NCI-H1048 (cell line): ENCODE data around the gene NEUROG2.

ENCODE experiments used
- DNase-seq: peaks from one replicate; lab custom pipeline; 2025; lab: John Stamatoyannopoulos, UW

The NEUROG2 gene

GRCh38 chr4:112521123-112522023, 5.4 kb upstream of the NEUROG2 start:
- no peak for DNase-seq

- DNase-seq, result no peak
These were observed 4.7 kb upstream of the NEUROG2 start for GRCh38 chr4:112520598-112521122.

- no peak for DNase-seq
These were observed 4.0 kb upstream of the NEUROG2 start for GRCh38 chr4:112519689-112520597.

- no peak for DNase-seq
These were observed 2.7 kb upstream of the NEUROG2 start for GRCh38 chr4:112518675-112519074.

- no peak for DNase-seq
These were observed 1.9 kb upstream of the NEUROG2 start for GRCh38 chr4:112517911-112518310.

- no peak for DNase-seq
These were observed 1.2 kb upstream of the NEUROG2 start for GRCh38 chr4:112517067-112517634.

- DNase-seq, result no peak
These were observed 589 bp upstream of the NEUROG2 start for GRCh38 chr4:112516471-112517066.

- no peak for DNase-seq
These were observed 548 bp downstream of the NEUROG2 start for GRCh38 chr4:112515198-112516065.

- DNase-seq, result no peak
These were observed 1.3 kb downstream of the NEUROG2 start for GRCh38 chr4:112514647-112515197.

GRCh38 chr4:112513971-112514646, 1.9 kb downstream of the NEUROG2 start:
- no peak for DNase-seq

GRCh38 chr4:112511803-112512118, 4.2 kb downstream of the NEUROG2 start:
- no peak for DNase-seq

- no peak for DNase-seq
These were observed 4.7 kb downstream of the NEUROG2 start for GRCh38 chr4:112511093-112511802.

- no peak for DNase-seq
These were observed 5.5 kb downstream of the NEUROG2 start for GRCh38 chr4:112510291-112511092.

- DNase-seq, result no peak
These were observed 6.5 kb downstream of the NEUROG2 start for GRCh38 chr4:112509243-112510141.

GRCh38 chr4:112508356-112508755, 7.6 kb downstream of the NEUROG2 start:
- DNase-seq, result no peak

GRCh38 chr4:112504807-112505206, 11.2 kb downstream of the NEUROG2 start:
- no peak for DNase-seq

- DNase-seq, result no peak
These were observed 13.1 kb downstream of the NEUROG2 start for GRCh38 chr4:112502871-112503270.

- no peak for DNase-seq
These were observed 23.7 kb downstream of the NEUROG2 start for GRCh38 chr4:112492321-112492720.
